SH-SY5Y (cell line): ENCODE data around the gene RPA4.

Experiments
- GATA2 ChIP-seq: IDR thresholded peaks from 2 replicates; pipeline ENCODE4 v1.6.1; 2011; ENCODE audit warnings: mild to moderate bottlenecking, low read depth, low read length
- GATA3 ChIP-seq: IDR thresholded peaks from 2 replicates; pipeline ENCODE4 v1.6.1; 2011; ENCODE audit warnings: low read depth, mild to moderate bottlenecking, low read length, moderate library complexity

GRCh38 chrX:96838537-96838936 is 45.2 kb upstream of the RPA4 start:
- TF ChIP-seq GATA3: no peak
- TF ChIP-seq GATA2: no peak
